K562 (cell line): ENCODE measurements around the gene RPS27. TPM values are rescaled to one million over a fixed set of nuclear protein-coding genes. Genes with fewer than 3 reads are reported as not detected.

Experiments used
- BCLAF1 ChIP-seq, 2 experiments: fragments of 450-650 bp in 1 of 2; IDR thresholded peaks; 2 replicates each; pipeline ENCODE4 v1.6.1; 2011 to 2017; ENCODE audit warnings: low read depth in 2 of 2, antibody characterized with exemption in 1 of 2, borderline replicate concordance in 1 of 2, low read length in 1 of 2, mild to moderate bottlenecking in 1 of 2, mixed read lengths in 1 of 2; ENCODE audit not compliant: control insufficient read depth in 1 of 2
- BRD9 ChIP-seq: fragments of 450-650 bp; IDR thresholded peaks from 2 replicates; pipeline ENCODE4 v1.6.1; 2018; ENCODE audit warnings: low read depth; ENCODE audit not compliant: partially characterized antibody
- BRF1 ChIP-seq: IDR thresholded peaks from 3 replicates; pipeline ENCODE4 v1.6.1; 2011; ENCODE audit warnings: borderline replicate concordance, mild to moderate bottlenecking; ENCODE audit not compliant: insufficient read length; ENCODE audit errors: extremely low read depth
- CEBPG ChIP-seq, 3 experiments: fragments of 200-800 bp in 1 of 3; sonication (Bioruptor generic) in 1 of 3; sonication (generic) in 1 of 3; formaldehyde crosslinking in 1 of 3; IDR thresholded peaks in 2 of 3; conservative IDR thresholded peaks in 1 of 3; 2 replicates each; pipeline versions ENCODE4 v1.6.1 to v1.8.0; 2016 to 2022; ENCODE audit warnings: missing compliant biosample characterization in 2 of 3, missing genetic modification characterization in 2 of 3, mild to moderate bottlenecking in 1 of 3, missing genetic modification reagents in 1 of 3
- GATA2 ChIP-seq: sonication (generic); formaldehyde crosslinking; IDR thresholded peaks from 2 replicates; pipeline ENCODE4 v1.4.0; 2020; ENCODE audit warnings: mild to moderate bottlenecking, missing genetic modification reagents
- HLTF ChIP-seq: fragments of 450-650 bp; IDR thresholded peaks from 2 replicates; pipeline ENCODE4 v1.6.1; 2016
- KLF16 ChIP-seq: IDR thresholded peaks from 2 replicates; pipeline ENCODE4 v1.6.1; 2016; ENCODE audit warnings: antibody characterized with exemption
- MBD2 ChIP-seq: sonication (generic); IDR thresholded peaks from 2 replicates; pipeline ENCODE4 v1.6.1; 2016; ENCODE audit warnings: low read depth, borderline replicate concordance
- POLR2AphosphoS5 ChIP-seq: IDR thresholded peaks from 2 replicates; pipeline ENCODE4 v1.6.1; 2011; ENCODE audit warnings: mild to moderate bottlenecking, low read depth, low read length, moderate library complexity; ENCODE audit not compliant: control insufficient read depth, insufficient read depth
- RAD21 ChIP-seq, 2 experiments: fragments of 250-450 bp in 1 of 2; fragments of 450-650 bp in 1 of 2; sonication (Bioruptor Pico) in 1 of 2; formaldehyde crosslinking in 1 of 2; IDR thresholded peaks in 1 of 2; conservative IDR thresholded peaks in 1 of 2; 2 replicates each; pipeline versions ENCODE4 v1.4.0 to v1.8.0; 2020 to 2022; ENCODE audit warnings: mild to moderate bottlenecking in 2 of 2, moderate library complexity in 1 of 2
- SETDB1 ChIP-seq: IDR thresholded peaks from one replicate; pipeline ENCODE4 v1.6.1; 2012; ENCODE audit warnings: low read length, control low read depth, inconsistent platforms
- SP1 ChIP-seq: sonication (generic); formaldehyde crosslinking; IDR thresholded peaks from 2 replicates; pipeline ENCODE4 v1.8.1; 2022; ENCODE audit warnings: mild to moderate bottlenecking, missing genetic modification reagents
- THAP12 ChIP-seq: fragments of 250-450 bp; sonication (Bioruptor Pico); IDR thresholded peaks from 2 replicates; pipeline ENCODE4 v1.9.0; 2021; ENCODE audit warnings: mild to moderate bottlenecking, inconsistent platforms
- ZBTB8A ChIP-seq: fragments of 450-650 bp; IDR thresholded peaks from 2 replicates; pipeline ENCODE4 v1.6.1; 2018; ENCODE audit warnings: mild to moderate bottlenecking, moderate library complexity; ENCODE audit not compliant: partially characterized antibody
- ZHX1 ChIP-seq: fragments of 150-350 bp; conservative IDR thresholded peaks from 2 replicates; pipeline ENCODE4 v1.6.1; 2014; ENCODE audit warnings: low read length
- ZNF121 ChIP-seq: sonication (generic); formaldehyde crosslinking; conservative IDR thresholded peaks from 2 replicates; pipeline ENCODE4 v1.8.0; 2022; ENCODE audit warnings: missing genetic modification reagents
- ZNF224 ChIP-seq: sonication (generic); formaldehyde crosslinking; IDR thresholded peaks from 2 replicates; pipeline ENCODE4 v1.8.0; 2022; ENCODE audit warnings: mild to moderate bottlenecking, missing genetic modification reagents
- ZNF431 ChIP-seq: sonication (generic); formaldehyde crosslinking; IDR thresholded peaks from 2 replicates; pipeline ENCODE4 v1.8.0; 2022; ENCODE audit warnings: mild to moderate bottlenecking, missing genetic modification reagents
- ZNF717 ChIP-seq: fragments of 250-450 bp; sonication (Bioruptor Pico); IDR thresholded peaks from 2 replicates; pipeline ENCODE4 v1.5.0; 2021
- polyA plus RNA-seq, 8 experiments: library from polyadenylated mRNA; depleted of rRNA in 4 of 8; stranded (reverse) in 5 of 8; unstranded in 3 of 8; fragments of >200 nt; fragmentation: Nextera tagmentation in 2 of 8; fragmentation: Illumina TruSeq in 1 of 8; extraction: Ambion mirVana in 2 of 8; extraction: Trizol in 1 of 8; gene quantifications; 2 replicates each; pipeline versions ENCODE4 v1.2.1 to v1.2.3, GENCODE V29; 2011 to 2014; ENCODE audit warnings: inconsistent platforms in 1 of 8, missing spikeins in 1 of 8
- total RNA-seq, 7 experiments: library from RNA; depleted of rRNA in 6 of 7; stranded (reverse); fragments of >200 nt in 6 of 7; fragmentation: Illumina TruSeq in 2 of 7; extraction: Trizol in 2 of 7; gene quantifications; 2 replicates each; pipeline versions ENCODE4 v1.2.1 to v1.2.3, GENCODE V29; 2011 to 2021; ENCODE audit warnings: low replicate concordance in 1 of 7

The RPS27 gene
- total and polyA plus RNA-seq, 9 of the 15 experiments (the other 6 are each of a cell fraction or from before 2014, with no cell fraction given): 2,091 to 9,377 (median 6,706) TPM

- TF ChIP-seq ZNF121: no peak
- TF ChIP-seq POLR2AphosphoS5: no peak
- no peak for TF ChIP-seq RAD21 (CRISPR knock-in tag; conservative IDR thresholded peaks at IDR 0.05 in 1 of 2, IDR thresholded peaks at IDR 0.05 in 1 of 2)
- no peak for TF ChIP-seq SETDB1
- no peak for TF ChIP-seq BRD9
- no peak for TF ChIP-seq MBD2
- no peak for TF ChIP-seq ZNF224
- no peak for TF ChIP-seq GATA2 (CRISPR knock-in tag)
- TF ChIP-seq BRF1: no peak
- TF ChIP-seq HLTF: peak; percentile 83
- no peak for TF ChIP-seq ZHX1
- TF ChIP-seq KLF16: no peak
- TF ChIP-seq ZNF717 (CRISPR knock-in tag): no peak
- TF ChIP-seq THAP12 (CRISPR knock-in tag): no peak
- no peak for TF ChIP-seq ZBTB8A
- TF ChIP-seq CEBPG (CRISPR knock-in tag; IDR thresholded peaks at IDR 0.05): no peak
- no peak for TF ChIP-seq CEBPG (tag; conservative IDR thresholded peaks at IDR 0.05 in 1 of 2, IDR thresholded peaks at IDR 0.05 in 1 of 2)
- no peak for TF ChIP-seq BCLAF1 (IDR thresholded peaks at IDR 0.05; ENCODE audit: borderline replicate concordance in 1 of 2, control insufficient read depth in 1 of 2, low read depth in 2 of 2, low read length in 1 of 2)
- 0 out of 2 replicates have a peak, but pooled peaks have one; percentile 10 for TF ChIP-seq SP1
- no peak for TF ChIP-seq ZNF431
Measured at GRCh38 chr1:153978274-153978909, 12.2 kb upstream of the RPS27 start (continued).
